ENCODE results near the gene TBC1D12.

DNA sequence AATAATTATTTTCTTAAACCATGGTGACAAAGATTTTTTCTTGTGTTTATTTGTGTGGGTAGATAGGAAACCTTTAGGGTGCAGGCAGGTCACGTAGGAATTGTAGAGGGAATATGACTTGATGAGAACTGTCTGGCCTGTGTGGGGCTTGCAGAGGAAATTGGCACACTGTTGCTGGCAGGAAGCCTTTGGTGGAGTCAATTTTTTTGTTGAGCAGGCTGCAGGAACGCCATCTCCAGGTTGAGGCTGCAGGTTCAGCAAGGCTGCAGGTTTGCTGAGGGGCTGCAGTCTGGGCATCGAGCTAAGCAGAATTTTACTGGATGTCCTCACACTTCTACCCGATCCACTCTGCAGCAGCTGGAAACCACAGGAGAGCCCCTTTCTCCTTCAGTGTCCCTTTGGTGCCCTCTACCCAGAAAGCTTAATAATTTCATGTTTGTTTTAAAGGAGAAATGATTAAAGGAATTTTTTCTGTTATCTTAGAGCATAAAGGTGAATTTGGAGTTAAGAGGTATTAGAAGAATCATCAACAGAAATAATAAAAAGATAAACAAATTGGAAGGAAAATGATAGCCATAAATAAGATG is 37.0 kb downstream of the TBC1D12 start:
- TF ChIP-seq CTCF (IDR thresholded peaks at IDR 0.05) (no peak), POLR2A (IDR thresholded peaks at IDR 0.05) (no peak), EP300 (IDR thresholded peaks at IDR 0.05) (no peak), POLR2AphosphoS5 (IDR thresholded peaks at IDR 0.05) (no peak)

Data from suprapubic skin (tissue), 4 donors.